ENCODE measurements around the gene DEGS1. TPM values are rescaled to one million over a fixed set of nuclear protein-coding genes. Genes with fewer than 3 reads are reported as not detected.

DEGS1 gene
- total and polyA plus RNA-seq, 10 donors: 29.2 to 102 (median 53.0) TPM

GRCh38 chr1:224238212-224238611, 55.2 kb downstream of the DEGS1 start:
- Histone ChIP-seq H3K4me1 (no peaks in the 10 kb centered on the region), H3K27me3 (replicated peaks in 1 of 7) (no peaks in the 10 kb centered on the region), H3K9me3 (no peaks in the 10 kb centered on the region), H3K4me3 (no peak overlapping the region), H3K36me3 (peaks cover 0 to 90% (median 29%) of the 10 kb centered on the region in 6 donors), H3K27ac (no peak overlapping the region)
- intact Hi-C loops (cut with DNase I; ENCODE audit: low total_unique reads): no loop called here
- DNase-seq: no peak
- TF ChIP-seq, protein P1, sequence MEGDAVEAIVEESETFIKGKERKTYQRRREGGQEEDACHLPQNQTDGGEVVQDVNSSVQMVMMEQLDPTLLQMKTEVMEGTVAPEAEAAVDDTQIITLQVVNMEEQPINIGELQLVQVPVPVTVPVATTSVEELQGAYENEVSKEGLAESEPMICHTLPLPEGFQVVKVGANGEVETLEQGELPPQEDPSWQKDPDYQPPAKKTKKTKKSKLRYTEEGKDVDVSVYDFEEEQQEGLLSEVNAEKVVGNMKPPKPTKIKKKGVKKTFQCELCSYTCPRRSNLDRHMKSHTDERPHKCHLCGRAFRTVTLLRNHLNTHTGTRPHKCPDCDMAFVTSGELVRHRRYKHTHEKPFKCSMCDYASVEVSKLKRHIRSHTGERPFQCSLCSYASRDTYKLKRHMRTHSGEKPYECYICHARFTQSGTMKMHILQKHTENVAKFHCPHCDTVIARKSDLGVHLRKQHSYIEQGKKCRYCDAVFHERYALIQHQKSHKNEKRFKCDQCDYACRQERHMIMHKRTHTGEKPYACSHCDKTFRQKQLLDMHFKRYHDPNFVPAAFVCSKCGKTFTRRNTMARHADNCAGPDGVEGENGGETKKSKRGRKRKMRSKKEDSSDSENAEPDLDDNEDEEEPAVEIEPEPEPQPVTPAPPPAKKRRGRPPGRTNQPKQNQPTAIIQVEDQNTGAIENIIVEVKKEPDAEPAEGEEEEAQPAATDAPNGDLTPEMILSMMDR (IDR thresholded peaks at IDR 0.05 in 8 of 11, conservative IDR thresholded peaks at IDR 0.05 in 3 of 11): no peak
- TF ChIP-seq POLR2AphosphoS5 (IDR thresholded peaks at IDR 0.05) (no peak), POLR2A (IDR thresholded peaks at IDR 0.05) (no peak)
- 94 to 97% (median 94%) methylated on average over 9 of the region's 9 CpGs for WGBS, 5 donors

GRCh38 chr1:224238756-224239155, 55.7 kb downstream of the DEGS1 start:
- TF ChIP-seq POLR2A (IDR thresholded peaks at IDR 0.05) (no peak), POLR2AphosphoS5 (IDR thresholded peaks at IDR 0.05) (no peak)
- TF ChIP-seq, protein P1 (IDR thresholded peaks at IDR 0.05 in 8 of 11, conservative IDR thresholded peaks at IDR 0.05 in 3 of 11): no peak
- H3K27ac ChIP-seq: no peak overlapping the region
- 83 to 97% (median 87%) methylated on average over 3 of the region's 3 CpGs for WGBS, 5 donors
- peaks cover 0 to 2% (median 0%) of the 10 kb centered on the region in 6 donors for H3K4me1 ChIP-seq
- intact Hi-C loops (cut with DNase I; ENCODE audit: low total_unique reads): no loop called here
- no peak for DNase-seq
- peaks cover 0 to 90% (median 27%) of the 10 kb centered on the region in 6 donors for H3K36me3 ChIP-seq
- H3K27me3 ChIP-seq (replicated peaks in 1 of 7): no peaks in the 10 kb centered on the region
- H3K9me3 ChIP-seq: no peaks in the 10 kb centered on the region
- no peak overlapping the region for H3K4me3 ChIP-seq

Small RNA genes within 50 kb of the gene (small RNA-seq; reads per million reads assigned to genes)
- gene AC092809.3 (0 reads per million in 4 donors), gene RF00139 (0 to 0.06 (median 0) reads per million in 4 donors)

Other genes with a start within 250 kb of the DEGS1 start
- gene FBXO28, start 69.1 kb upstream of the DEGS1 start, total RNA-seq: 10 to 100 TPM; 22.7 to 34.5 (median 27.5) TPM
- gene FBXO28, start 69.1 kb upstream of the DEGS1 start, polyA plus RNA-seq: 1 to 10 TPM; 7.3 to 9.0 (median 7.7) TPM
- gene NVL, start 146.9 kb downstream of the DEGS1 start, total RNA-seq: 10 to 100 TPM; 23.3 to 39.0 (median 33.2) TPM
- 10 to 100 TPM; 27.4 to 61.9 (median 42.4) TPM for gene NVL, start 146.9 kb downstream of the DEGS1 start, polyA plus RNA-seq
- 10 to 100 TPM; 23.9 to 47.1 (median 32.8) TPM for gene CNIH4, start 173.6 kb downstream of the DEGS1 start, total RNA-seq
- 10 to 100 TPM; 19.3 to 31.9 (median 23.1) TPM for gene CNIH4, start 173.6 kb downstream of the DEGS1 start, polyA plus RNA-seq

Measured in spleen (tissue), 11 donors.